Measurements from ENCODE around the gene MUL1.
A peak's percentile ranks its signal among the peaks of the same experiment; 100 is the strongest.

Gene MUL1

GRCh38 chr1:20551945-20552727, 44.2 kb upstream of the MUL1 start, which contains the start of gene FAM43B:
Gene FAM43B (plus strand): TSS chr1:20552573. CDS start chr1:20552974, 401 bp downstream.
- H3K4me1 ChIP-seq (ENCODE audit: control insufficient read depth, insufficient read depth, low read length) = peaks cover 6% of the 10 kb centered on the region; the same call in 1 of the 2 replicates
- H3K9me3 ChIP-seq (ENCODE audit: control insufficient read depth, insufficient read depth, low read depth, low read length) = no peaks in the 10 kb centered on the region
- H3K27ac ChIP-seq (ENCODE audit: extremely low read depth, low read depth, low read length) = no peak within 1 kb of the TSS
- CTCF ChIA-PET = interaction anchor here (0.6 to 2.0 kb wide), 6 partner anchors 11 to 1723 kb away, joined by 3 to 6 read pairs (median 4); partner anchors contain the start of gene PINK1
- POLR2A ChIA-PET = interaction anchor here (0.8 to 1.0 kb wide), 2 partner anchors 26 to 82 kb away, joined by 3 read pairs; no protein-coding TSS in a partner anchor
- no peaks in the 10 kb centered on the region for H3K36me3 ChIP-seq (ENCODE audit: control insufficient read depth in 2 of 2, insufficient read depth in 1 of 2, low read length in 2 of 2)
- H3K4me3 ChIP-seq (ENCODE audit: low read depth, low read length) = peak within 1 kb of the TSS; percentile 29
- TF ChIP-seq, protein P1, sequence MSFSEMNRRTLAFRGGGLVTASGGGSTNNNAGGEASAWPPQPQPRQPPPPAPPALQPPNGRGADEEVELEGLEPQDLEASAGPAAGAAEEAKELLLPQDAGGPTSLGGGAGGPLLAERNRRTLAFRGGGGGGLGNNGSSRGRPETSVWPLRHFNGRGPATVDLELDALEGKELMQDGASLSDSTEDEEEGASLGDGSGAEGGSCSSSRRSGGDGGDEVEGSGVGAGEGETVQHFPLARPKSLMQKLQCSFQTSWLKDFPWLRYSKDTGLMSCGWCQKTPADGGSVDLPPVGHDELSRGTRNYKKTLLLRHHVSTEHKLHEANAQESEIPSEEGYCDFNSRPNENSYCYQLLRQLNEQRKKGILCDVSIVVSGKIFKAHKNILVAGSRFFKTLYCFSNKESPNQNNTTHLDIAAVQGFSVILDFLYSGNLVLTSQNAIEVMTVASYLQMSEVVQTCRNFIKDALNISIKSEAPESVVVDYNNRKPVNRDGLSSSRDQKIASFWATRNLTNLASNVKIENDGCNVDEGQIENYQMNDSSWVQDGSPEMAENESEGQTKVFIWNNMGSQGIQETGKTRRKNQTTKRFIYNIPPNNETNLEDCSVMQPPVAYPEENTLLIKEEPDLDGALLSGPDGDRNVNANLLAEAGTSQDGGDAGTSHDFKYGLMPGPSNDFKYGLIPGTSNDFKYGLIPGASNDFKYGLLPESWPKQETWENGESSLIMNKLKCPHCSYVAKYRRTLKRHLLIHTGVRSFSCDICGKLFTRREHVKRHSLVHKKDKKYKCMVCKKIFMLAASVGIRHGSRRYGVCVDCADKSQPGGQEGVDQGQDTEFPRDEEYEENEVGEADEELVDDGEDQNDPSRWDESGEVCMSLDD (tag by site-specific recombination; IDR thresholded peaks at IDR 0.05) = no peak
- TF ChIP-seq ZIC2 (tag by site-specific recombination; IDR thresholded peaks at IDR 0.05) = no peak
- TF ChIP-seq ZNF18 (tag by site-specific recombination; IDR thresholded peaks at IDR 0.05) = no peak
- no peak for TF ChIP-seq ZBTB20 (tag by site-specific recombination; IDR thresholded peaks at IDR 0.05)
- TF ChIP-seq ZNF211 (tag by site-specific recombination; IDR thresholded peaks at IDR 0.05; ENCODE audit: low read depth) = no peak
- no peak for TF ChIP-seq ZNF433 (tag by site-specific recombination; IDR thresholded peaks at IDR 0.05; ENCODE audit: low read depth)
- TF ChIP-seq, protein P2, sequence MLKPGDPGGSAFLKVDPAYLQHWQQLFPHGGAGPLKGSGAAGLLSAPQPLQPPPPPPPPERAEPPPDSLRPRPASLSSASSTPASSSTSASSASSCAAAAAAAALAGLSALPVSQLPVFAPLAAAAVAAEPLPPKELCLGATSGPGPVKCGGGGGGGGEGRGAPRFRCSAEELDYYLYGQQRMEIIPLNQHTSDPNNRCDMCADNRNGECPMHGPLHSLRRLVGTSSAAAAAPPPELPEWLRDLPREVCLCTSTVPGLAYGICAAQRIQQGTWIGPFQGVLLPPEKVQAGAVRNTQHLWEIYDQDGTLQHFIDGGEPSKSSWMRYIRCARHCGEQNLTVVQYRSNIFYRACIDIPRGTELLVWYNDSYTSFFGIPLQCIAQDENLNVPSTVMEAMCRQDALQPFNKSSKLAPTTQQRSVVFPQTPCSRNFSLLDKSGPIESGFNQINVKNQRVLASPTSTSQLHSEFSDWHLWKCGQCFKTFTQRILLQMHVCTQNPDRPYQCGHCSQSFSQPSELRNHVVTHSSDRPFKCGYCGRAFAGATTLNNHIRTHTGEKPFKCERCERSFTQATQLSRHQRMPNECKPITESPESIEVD (tag by site-specific recombination; IDR thresholded peaks at IDR 0.05) = no peak
- TF ChIP-seq ZBTB17 (tag by site-specific recombination; IDR thresholded peaks at IDR 0.05) = no peak
- no peak for TF ChIP-seq ZNF621 (tag by site-specific recombination; IDR thresholded peaks at IDR 0.05)
- TF ChIP-seq ZNF610 (tag by site-specific recombination; IDR thresholded peaks at IDR 0.05; ENCODE audit: borderline replicate concordance) = no peak
- no peak for TF ChIP-seq ZNF677 (tag by site-specific recombination; IDR thresholded peaks at IDR 0.05)
- no peak for TF ChIP-seq ZFP3 (tag by site-specific recombination; IDR thresholded peaks at IDR 0.05; ENCODE audit: low read depth)
- TF ChIP-seq, protein P3, sequence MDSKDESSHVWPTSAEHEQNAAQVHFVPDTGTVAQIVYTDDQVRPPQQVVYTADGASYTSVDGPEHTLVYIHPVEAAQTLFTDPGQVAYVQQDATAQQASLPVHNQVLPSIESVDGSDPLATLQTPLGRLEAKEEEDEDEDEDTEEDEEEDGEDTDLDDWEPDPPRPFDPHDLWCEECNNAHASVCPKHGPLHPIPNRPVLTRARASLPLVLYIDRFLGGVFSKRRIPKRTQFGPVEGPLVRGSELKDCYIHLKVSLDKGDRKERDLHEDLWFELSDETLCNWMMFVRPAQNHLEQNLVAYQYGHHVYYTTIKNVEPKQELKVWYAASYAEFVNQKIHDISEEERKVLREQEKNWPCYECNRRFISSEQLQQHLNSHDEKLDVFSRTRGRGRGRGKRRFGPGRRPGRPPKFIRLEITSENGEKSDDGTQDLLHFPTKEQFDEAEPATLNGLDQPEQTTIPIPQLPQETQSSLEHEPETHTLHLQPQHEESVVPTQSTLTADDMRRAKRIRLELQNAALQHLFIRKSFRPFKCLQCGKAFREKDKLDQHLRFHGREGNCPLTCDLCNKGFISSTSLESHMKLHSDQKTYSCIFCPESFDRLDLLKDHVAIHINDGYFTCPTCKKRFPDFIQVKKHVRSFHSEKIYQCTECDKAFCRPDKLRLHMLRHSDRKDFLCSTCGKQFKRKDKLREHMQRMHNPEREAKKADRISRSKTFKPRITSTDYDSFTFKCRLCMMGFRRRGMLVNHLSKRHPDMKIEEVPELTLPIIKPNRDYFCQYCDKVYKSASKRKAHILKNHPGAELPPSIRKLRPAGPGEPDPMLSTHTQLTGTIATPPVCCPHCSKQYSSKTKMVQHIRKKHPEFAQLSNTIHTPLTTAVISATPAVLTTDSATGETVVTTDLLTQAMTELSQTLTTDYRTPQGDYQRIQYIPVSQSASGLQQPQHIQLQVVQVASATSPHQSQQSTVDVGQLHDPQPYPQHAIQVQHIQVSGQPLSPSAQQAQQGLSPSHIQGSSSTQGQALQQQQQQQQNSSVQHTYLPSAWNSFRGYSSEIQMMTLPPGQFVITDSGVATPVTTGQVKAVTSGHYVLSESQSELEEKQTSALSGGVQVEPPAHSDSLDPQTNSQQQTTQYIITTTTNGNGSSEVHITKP (tag by site-specific recombination; IDR thresholded peaks at IDR 0.05) = peak; percentile 99
- no peak; the same call in 1 of the 2 replicates for TF ChIP-seq ZNF335 (tag by site-specific recombination; conservative IDR thresholded peaks at IDR 0.05)
- no peak for TF ChIP-seq SCRT1 (tag by site-specific recombination; IDR thresholded peaks at IDR 0.05; ENCODE audit: borderline replicate concordance)
- peak; percentile 65 for TF ChIP-seq GLIS2 (tag by site-specific recombination; IDR thresholded peaks at IDR 0.05)
- 0 out of 2 replicates have a peak, but pooled peaks have one; percentile 13 for TF ChIP-seq ZNF341 (tag by site-specific recombination; IDR thresholded peaks at IDR 0.05; ENCODE audit: low read depth)
- no peak for TF ChIP-seq KLF17 (tag by site-specific recombination; IDR thresholded peaks at IDR 0.05)
- TF ChIP-seq ZNF585B (tag by site-specific recombination; IDR thresholded peaks at IDR 0.05) = no peak
- no peak for TF ChIP-seq ZFHX2 (tag by site-specific recombination; conservative IDR thresholded peaks at IDR 0.05)
- TF ChIP-seq SP3 (tag by site-specific recombination; IDR thresholded peaks at IDR 0.05) = peak; percentile 55
- no peak for TF ChIP-seq ZNF701 (tag by site-specific recombination; IDR thresholded peaks at IDR 0.05)
- TF ChIP-seq ZNF2 (tag by site-specific recombination; IDR thresholded peaks at IDR 0.05) = no peak
- TF ChIP-seq, protein P4, sequence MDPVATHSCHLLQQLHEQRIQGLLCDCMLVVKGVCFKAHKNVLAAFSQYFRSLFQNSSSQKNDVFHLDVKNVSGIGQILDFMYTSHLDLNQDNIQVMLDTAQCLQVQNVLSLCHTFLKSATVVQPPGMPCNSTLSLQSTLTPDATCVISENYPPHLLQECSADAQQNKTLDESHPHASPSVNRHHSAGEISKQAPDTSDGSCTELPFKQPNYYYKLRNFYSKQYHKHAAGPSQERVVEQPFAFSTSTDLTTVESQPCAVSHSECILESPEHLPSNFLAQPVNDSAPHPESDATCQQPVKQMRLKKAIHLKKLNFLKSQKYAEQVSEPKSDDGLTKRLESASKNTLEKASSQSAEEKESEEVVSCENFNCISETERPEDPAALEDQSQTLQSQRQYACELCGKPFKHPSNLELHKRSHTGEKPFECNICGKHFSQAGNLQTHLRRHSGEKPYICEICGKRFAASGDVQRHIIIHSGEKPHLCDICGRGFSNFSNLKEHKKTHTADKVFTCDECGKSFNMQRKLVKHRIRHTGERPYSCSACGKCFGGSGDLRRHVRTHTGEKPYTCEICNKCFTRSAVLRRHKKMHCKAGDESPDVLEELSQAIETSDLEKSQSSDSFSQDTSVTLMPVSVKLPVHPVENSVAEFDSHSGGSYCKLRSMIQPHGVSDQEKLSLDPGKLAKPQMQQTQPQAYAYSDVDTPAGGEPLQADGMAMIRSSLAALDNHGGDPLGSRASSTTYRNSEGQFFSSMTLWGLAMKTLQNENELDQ (tag by site-specific recombination; IDR thresholded peaks at IDR 0.05; ENCODE audit: low read depth) = no peak

All from HEK293 (cell line).